Neural progenitor cell (in vitro differentiated cells): Measurements from ENCODE around the gene RILPL1. TPM values are rescaled to one million over a fixed set of nuclear protein-coding genes. Genes with fewer than 3 reads are reported as not detected.
A peak's percentile ranks its signal among the peaks of the same experiment; 100 is the strongest.
"Not testable (repeated sequence)": the region's sequence is repeated elsewhere in the genome, so short reads cannot be mapped to it uniquely, and the experiment has no call there.

Experiments
- DNase-seq: peaks from one replicate; pipeline ENCODE4 v3.0.0-alpha.2; 2016; ENCODE audit warnings: low spot score
- H2AFZ ChIP-seq: fragments of 200-600 bp; sonication (generic); replicated peaks from 2 replicates; pipeline ENCODE4 v1.6.1; 2016; ENCODE audit warnings: antibody characterized with exemption
- H3F3A ChIP-seq: fragments of 200-600 bp; sonication (generic); 2 replicates; pipeline ENCODE4 v1.6.1; 2016; ENCODE audit warnings: antibody characterized with exemption, low read depth
- H3K27ac ChIP-seq: fragments of 200-600 bp; sonication (generic); 2 replicates; pipeline ENCODE4 v1.5.1; 2016; ENCODE audit warnings: mild to moderate bottlenecking
- H3K27me3 ChIP-seq: fragments of 200-600 bp; sonication (generic); 2 replicates; pipeline ENCODE4 v1.6.1; 2016; ENCODE audit warnings: mild to moderate bottlenecking, moderate library complexity
- H3K36me3 ChIP-seq: fragments of 200-600 bp; sonication (generic); 2 replicates; pipeline ENCODE4 v1.5.1; 2016
- H3K4me1 ChIP-seq: fragments of 200-600 bp; sonication (generic); 2 replicates; pipeline ENCODE4 v1.6.1; 2016; ENCODE audit warnings: mixed run types
- H3K4me2 ChIP-seq: fragments of 200-600 bp; sonication (generic); 2 replicates; pipeline ENCODE4 v1.6.1; 2016
- H3K4me3 ChIP-seq: fragments of 200-600 bp; sonication (generic); 2 replicates; pipeline ENCODE4 v1.5.1; 2016
- H3K79me2 ChIP-seq: fragments of 200-600 bp; sonication (generic); 2 replicates; pipeline ENCODE4 v1.6.1; 2016; ENCODE audit warnings: low read depth
- H3K9ac ChIP-seq: fragments of 200-600 bp; sonication (generic); 2 replicates; pipeline ENCODE4 v1.6.1; 2016
- H3K9me3 ChIP-seq: fragments of 200-600 bp; sonication (generic); 2 replicates; pipeline ENCODE4 v1.5.1; 2016; ENCODE audit warnings: low read depth
- H4K20me1 ChIP-seq: fragments of 200-600 bp; sonication (generic); 2 replicates; pipeline ENCODE4 v1.6.1; 2016; ENCODE audit warnings: low read depth
- H3K27ac Mint-ChIP-seq: 3 replicates; pipeline ENCODE4 v1.8.0; 2021; ENCODE audit warnings: mixed read lengths
- H3K27me3 Mint-ChIP-seq: 2 replicates; pipeline ENCODE4 v1.8.0; 2022; ENCODE audit warnings: low read depth, mild to moderate bottlenecking, inconsistent platforms, moderate library complexity, mixed read lengths; ENCODE audit not compliant: insufficient read depth
- H3K36me3 Mint-ChIP-seq: 3 replicates; pipeline ENCODE4 v1.8.0; 2021; ENCODE audit warnings: mixed read lengths
- H3K4me1 Mint-ChIP-seq: 3 replicates; pipeline ENCODE4 v1.8.0; 2021; ENCODE audit warnings: mixed read lengths
- H3K4me3 Mint-ChIP-seq: 3 replicates; pipeline ENCODE4 v1.8.0; 2021; ENCODE audit warnings: mild to moderate bottlenecking, moderate library complexity, mixed read lengths
- H3K9me3 Mint-ChIP-seq: 3 replicates; pipeline ENCODE4 v1.8.0; 2020; ENCODE audit warnings: mixed read lengths
- EZH2 ChIP-seq: fragments of 200-600 bp; sonication (generic); IDR thresholded peaks from 2 replicates; pipeline ENCODE4 v1.6.1; 2017; ENCODE audit warnings: antibody characterized with exemption, mild to moderate bottlenecking, moderate library complexity
- EZH2phosphoT487 ChIP-seq: fragments of 200-600 bp; sonication (generic); IDR thresholded peaks from 2 replicates; pipeline ENCODE4 v1.6.1; 2017; ENCODE audit warnings: antibody characterized with exemption
- total RNA-seq: library from RNA; depleted of rRNA; stranded (reverse); fragments of >200 nt; gene quantifications from 2 replicates; pipeline ENCODE4 v1.2.3, GENCODE V29; 2015; ENCODE audit warnings: low replicate concordance
- TF ChIP-seq, protein P1 (sequence below): fragments of 200-600 bp; sonication (generic); IDR thresholded peaks from 2 replicates; pipeline ENCODE4 v1.5.1; 2017; ENCODE audit warnings: antibody characterized with exemption, mild to moderate bottlenecking

Gene RILPL1
- total RNA-seq, result 13.8 and 16.7 TPM in 2 replicates

- Mint-ChIP-seq H3K36me3 (peaks cover 9% of the 10 kb centered on the region), H3K4me3 (peak within 1 kb of the TSS; percentile 92), H3K27me3 (peaks cover 3% of the 10 kb centered on the region), H3K27ac (peak within 1 kb of the TSS; percentile 97), H3K4me1 (peaks cover 22% of the 10 kb centered on the region), H3K9me3 (no peaks in the 10 kb centered on the region)
- Histone ChIP-seq H3K79me2 (peaks cover 17% of the 10 kb centered on the region), H3K27ac (no peak within 1 kb of the TSS), H3K9me3 (no peaks in the 10 kb centered on the region), H3K4me3 (peak within 1 kb of the TSS; percentile 79), H4K20me1 (peaks cover 24% of the 10 kb centered on the region), H3K4me2 (peak within 1 kb of the TSS; percentile 85), H3K27me3 (no peaks in the 10 kb centered on the region), H3K9ac (no peak within 1 kb of the TSS), H2AFZ (peak within 1 kb of the TSS; percentile 97), H3K4me1 (peaks cover 8% of the 10 kb centered on the region), H3K36me3 (no peaks in the 10 kb centered on the region), H3F3A (peaks cover 23% of the 10 kb centered on the region)
- peak; percentile 85 for DNase-seq
- TF ChIP-seq, protein P1, sequence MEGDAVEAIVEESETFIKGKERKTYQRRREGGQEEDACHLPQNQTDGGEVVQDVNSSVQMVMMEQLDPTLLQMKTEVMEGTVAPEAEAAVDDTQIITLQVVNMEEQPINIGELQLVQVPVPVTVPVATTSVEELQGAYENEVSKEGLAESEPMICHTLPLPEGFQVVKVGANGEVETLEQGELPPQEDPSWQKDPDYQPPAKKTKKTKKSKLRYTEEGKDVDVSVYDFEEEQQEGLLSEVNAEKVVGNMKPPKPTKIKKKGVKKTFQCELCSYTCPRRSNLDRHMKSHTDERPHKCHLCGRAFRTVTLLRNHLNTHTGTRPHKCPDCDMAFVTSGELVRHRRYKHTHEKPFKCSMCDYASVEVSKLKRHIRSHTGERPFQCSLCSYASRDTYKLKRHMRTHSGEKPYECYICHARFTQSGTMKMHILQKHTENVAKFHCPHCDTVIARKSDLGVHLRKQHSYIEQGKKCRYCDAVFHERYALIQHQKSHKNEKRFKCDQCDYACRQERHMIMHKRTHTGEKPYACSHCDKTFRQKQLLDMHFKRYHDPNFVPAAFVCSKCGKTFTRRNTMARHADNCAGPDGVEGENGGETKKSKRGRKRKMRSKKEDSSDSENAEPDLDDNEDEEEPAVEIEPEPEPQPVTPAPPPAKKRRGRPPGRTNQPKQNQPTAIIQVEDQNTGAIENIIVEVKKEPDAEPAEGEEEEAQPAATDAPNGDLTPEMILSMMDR, result peak; percentile 51
- TF ChIP-seq EZH2phosphoT487, result no peak
Measured at GRCh38 chr12:123533672-123534643, at the start of gene RILPL1. Gene RILPL1 (minus strand): TSS chr12:123533719. CDS start chr12:123533482, 237 bp downstream.

DNA sequence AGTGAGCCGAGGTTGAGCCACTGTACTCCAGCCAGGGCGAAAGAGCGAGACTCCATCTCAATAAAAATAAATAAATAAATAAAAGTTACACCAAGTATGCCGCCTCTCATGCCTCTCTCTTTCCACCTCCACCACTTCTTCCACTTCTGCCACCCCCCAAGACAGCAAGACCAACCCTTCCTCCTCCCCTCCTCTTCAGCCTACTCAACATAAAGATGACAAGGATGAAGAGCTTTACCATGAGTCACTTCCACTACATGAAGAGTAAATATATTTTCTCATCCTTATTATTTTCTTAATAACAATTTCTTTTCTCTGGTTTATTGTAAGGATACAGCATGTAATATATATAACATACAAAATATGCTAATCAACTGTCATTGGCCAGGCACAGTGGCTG, 47.3 kb upstream of the RILPL1 start:
- H4K20me1 ChIP-seq, result peaks cover 21% of the 10 kb centered on the region
- no peaks in the 10 kb centered on the region for H3K9me3 ChIP-seq
- H3K27ac ChIP-seq, result no peak overlapping the region
- no peak overlapping the region for H3K4me3 ChIP-seq
- peaks cover 11% of the 10 kb centered on the region for H3F3A ChIP-seq
- H3K9me3 Mint-ChIP-seq, result no peaks in the 10 kb centered on the region
- no peaks in the 10 kb centered on the region for H3K36me3 ChIP-seq
- H3K27me3 ChIP-seq, result no peaks in the 10 kb centered on the region
- no peak overlapping the region for H3K4me2 ChIP-seq
- no peak for DNase-seq
- peaks cover 5% of the 10 kb centered on the region for H3K36me3 Mint-ChIP-seq
- H3K27me3 Mint-ChIP-seq, result no peaks in the 10 kb centered on the region
- no peak overlapping the region for H3K27ac Mint-ChIP-seq
- H3K4me3 Mint-ChIP-seq, result no peak overlapping the region
- H3K4me1 ChIP-seq, result peaks cover 12% of the 10 kb centered on the region
- TF ChIP-seq, protein P1, result no peak
- TF ChIP-seq EZH2phosphoT487, result no peak
- TF ChIP-seq EZH2, result no peak
- H3K79me2 ChIP-seq, result peaks cover 40% of the 10 kb centered on the region
- no peak overlapping the region for H2AFZ ChIP-seq
- no peak overlapping the region for H3K9ac ChIP-seq
- H3K4me1 Mint-ChIP-seq, result peaks cover 17% of the 10 kb centered on the region

DNA sequence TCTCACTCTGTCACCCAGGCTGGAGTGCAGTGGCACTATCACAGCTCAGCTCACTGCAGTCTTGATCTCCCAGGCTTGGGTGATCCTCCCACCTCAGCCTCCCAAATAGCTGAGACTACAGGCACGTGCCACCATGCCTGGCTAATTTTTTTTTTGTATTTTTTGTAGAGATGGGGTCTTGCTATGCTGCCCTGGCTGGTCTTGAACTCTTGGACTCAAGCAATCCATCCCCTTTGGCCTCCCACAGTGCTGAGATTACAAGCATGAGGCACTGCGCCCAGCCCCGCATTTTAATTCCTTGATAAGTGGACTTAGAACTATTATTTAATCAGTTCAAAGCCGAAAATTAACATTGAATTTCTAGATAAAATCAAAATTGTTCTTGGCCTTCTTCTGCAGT, 45.3 kb upstream of the RILPL1 start:
- H3K79me2 ChIP-seq, result peaks cover 23% of the 10 kb centered on the region
- not testable (repeated sequence) for H3K4me1 ChIP-seq, H3K4me2 ChIP-seq, H3K36me3 Mint-ChIP-seq, H3K36me3 ChIP-seq, H4K20me1 ChIP-seq, DNase-seq, H3K4me3 Mint-ChIP-seq, H3K9me3 Mint-ChIP-seq, H3K27me3 Mint-ChIP-seq, H3K27ac Mint-ChIP-seq, H3K27me3 ChIP-seq, H2AFZ ChIP-seq, H3K4me3 ChIP-seq, H3K9ac ChIP-seq, H3K27ac ChIP-seq, H3K9me3 ChIP-seq
- peaks cover 11% of the 10 kb centered on the region for H3F3A ChIP-seq
- H3K4me1 Mint-ChIP-seq, result peaks cover 12% of the 10 kb centered on the region

DNA sequence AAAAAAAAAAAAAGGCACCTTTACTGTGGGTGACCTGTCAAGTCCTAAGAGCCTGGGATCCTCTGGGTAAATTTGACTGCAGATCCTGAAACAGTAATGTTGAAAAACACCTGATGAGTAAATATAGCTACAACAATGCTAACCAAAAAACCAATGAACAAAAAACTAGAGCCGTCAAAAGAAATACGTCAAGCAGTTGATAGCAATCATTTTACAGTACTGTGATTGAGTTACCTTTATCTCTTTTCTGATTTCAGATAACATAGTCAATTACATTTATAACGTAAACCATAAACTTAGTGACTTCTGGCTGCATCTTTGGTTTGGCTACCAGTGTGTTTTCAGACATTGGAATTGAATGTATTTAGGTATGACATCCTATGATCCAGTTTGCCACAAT, 44.7 kb upstream of the RILPL1 start:
- Histone ChIP-seq H3K9me3 (no peaks in the 10 kb centered on the region), H3K27me3 (no peaks in the 10 kb centered on the region), H3K9ac (no peak overlapping the region), H3F3A (peaks cover 11% of the 10 kb centered on the region), H3K4me2 (no peak overlapping the region), H3K36me3 (no peaks in the 10 kb centered on the region), H3K27ac (no peak overlapping the region), H3K4me1 (peaks cover 6% of the 10 kb centered on the region), H2AFZ (no peak overlapping the region), H3K79me2 (peaks cover 17% of the 10 kb centered on the region), H4K20me1 (peaks cover 8% of the 10 kb centered on the region), H3K4me3 (no peak overlapping the region)
- Mint-ChIP-seq H3K36me3 (peaks cover 5% of the 10 kb centered on the region), H3K9me3 (no peaks in the 10 kb centered on the region), H3K27ac (no peak overlapping the region), H3K4me3 (no peak overlapping the region), H3K4me1 (peaks cover 15% of the 10 kb centered on the region), H3K27me3 (peaks cover 4% of the 10 kb centered on the region)
- DNase-seq, result no peak
- TF ChIP-seq EZH2phosphoT487 (no peak), EZH2 (no peak)
- TF ChIP-seq, protein P1, result no peak
